ENCODE data around the gene SNRPB.

Gene SNRPB

DNA sequence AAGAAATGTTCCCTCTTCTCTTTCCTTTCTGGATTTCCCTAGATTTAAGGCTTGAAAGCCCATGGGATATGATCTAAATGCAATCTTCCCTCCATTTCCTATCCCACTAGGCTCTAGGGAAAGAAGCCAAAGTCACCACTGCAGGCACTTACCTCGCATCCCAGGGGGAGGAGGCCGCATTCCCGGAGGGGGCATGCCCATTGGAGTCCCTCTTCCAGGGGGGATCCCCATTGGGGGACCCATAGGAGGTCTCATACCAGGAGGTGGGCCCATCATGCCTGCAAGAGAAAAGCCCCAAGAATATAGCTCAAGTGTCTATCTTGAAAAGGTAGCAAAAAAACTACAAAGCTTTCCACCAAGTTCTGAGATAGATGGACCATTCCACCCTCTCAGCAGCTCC lies 8.1 kb downstream of the SNRPB start:
- Histone ChIP-seq H3K4me1 (ENCODE audit: control insufficient read depth, low read length) (peaks cover 10% of the 10 kb centered on the region), H3K9me3 (ENCODE audit: control insufficient read depth, insufficient read depth, low read length) (no peaks in the 10 kb centered on the region), H3K4me3 (ENCODE audit: low read length) (no peak overlapping the region), H3K9me2 (replicated peaks; ENCODE audit: control insufficient read depth, low read length) (no peaks in the 10 kb centered on the region), H3K27me3 (ENCODE audit: control insufficient read depth, low read length) (no peaks in the 10 kb centered on the region), H3F3A (ENCODE audit: control insufficient read depth, insufficient read depth) (peaks cover 86% of the 10 kb centered on the region), H3K79me2 (ENCODE audit: control insufficient read depth, low read length) (peaks cover 25% of the 10 kb centered on the region), H3K4me2 (ENCODE audit: low read length) (no peak overlapping the region), H4K20me1 (ENCODE audit: control insufficient read depth, insufficient read depth, low read depth, low read length) (peaks cover 37% of the 10 kb centered on the region), H3K36me3 (ENCODE audit: control insufficient read depth, low read length) (peaks cover 93% of the 10 kb centered on the region), H3K27ac (ENCODE audit: low read depth, low read length) (no peak overlapping the region)
- TF ChIP-seq, protein P1, sequence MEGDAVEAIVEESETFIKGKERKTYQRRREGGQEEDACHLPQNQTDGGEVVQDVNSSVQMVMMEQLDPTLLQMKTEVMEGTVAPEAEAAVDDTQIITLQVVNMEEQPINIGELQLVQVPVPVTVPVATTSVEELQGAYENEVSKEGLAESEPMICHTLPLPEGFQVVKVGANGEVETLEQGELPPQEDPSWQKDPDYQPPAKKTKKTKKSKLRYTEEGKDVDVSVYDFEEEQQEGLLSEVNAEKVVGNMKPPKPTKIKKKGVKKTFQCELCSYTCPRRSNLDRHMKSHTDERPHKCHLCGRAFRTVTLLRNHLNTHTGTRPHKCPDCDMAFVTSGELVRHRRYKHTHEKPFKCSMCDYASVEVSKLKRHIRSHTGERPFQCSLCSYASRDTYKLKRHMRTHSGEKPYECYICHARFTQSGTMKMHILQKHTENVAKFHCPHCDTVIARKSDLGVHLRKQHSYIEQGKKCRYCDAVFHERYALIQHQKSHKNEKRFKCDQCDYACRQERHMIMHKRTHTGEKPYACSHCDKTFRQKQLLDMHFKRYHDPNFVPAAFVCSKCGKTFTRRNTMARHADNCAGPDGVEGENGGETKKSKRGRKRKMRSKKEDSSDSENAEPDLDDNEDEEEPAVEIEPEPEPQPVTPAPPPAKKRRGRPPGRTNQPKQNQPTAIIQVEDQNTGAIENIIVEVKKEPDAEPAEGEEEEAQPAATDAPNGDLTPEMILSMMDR (IDR thresholded peaks at IDR 0.05; ENCODE audit: low read depth, low read length, poor library complexity, severe bottlenecking) = no peak
- no peak for TF ChIP-seq EZH2phosphoT487 (IDR thresholded peaks at IDR 0.05; ENCODE audit: borderline replicate concordance, low read length)

DNA sequence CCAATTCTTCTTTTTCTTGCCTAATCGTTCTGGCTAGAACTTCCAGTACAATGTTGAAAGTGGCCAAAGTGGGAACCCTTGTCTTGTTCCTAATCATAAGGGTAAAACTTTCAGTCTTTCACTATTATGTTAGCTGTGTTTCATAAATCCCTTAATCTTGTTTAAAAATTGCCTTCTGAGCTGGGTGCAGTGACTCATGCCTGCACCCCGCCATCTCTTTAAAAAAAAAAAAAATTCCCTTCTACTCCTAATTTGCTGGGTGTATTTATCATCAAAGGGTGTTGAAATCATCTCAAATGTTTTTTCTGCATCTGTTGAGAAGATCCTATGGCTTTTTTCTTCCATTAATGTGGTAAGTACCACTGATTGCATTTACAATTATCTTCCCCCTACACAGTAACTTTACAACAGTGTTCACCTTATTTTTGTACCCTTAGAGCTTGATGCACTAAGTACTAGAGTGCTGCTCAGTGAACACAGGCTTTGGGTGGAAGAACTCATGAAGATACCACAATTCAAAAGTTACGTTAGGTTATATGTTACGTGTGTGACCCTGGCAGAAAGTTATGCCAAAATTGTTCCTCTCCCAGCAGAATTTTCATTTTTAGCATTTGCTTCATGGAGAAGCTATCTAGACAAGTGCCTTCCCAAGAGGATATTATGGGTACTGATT lies 9.7 kb downstream of the SNRPB start:
- H3F3A ChIP-seq (ENCODE audit: control insufficient read depth, insufficient read depth) = peaks cover 89% of the 10 kb centered on the region
- H4K20me1 ChIP-seq (ENCODE audit: control insufficient read depth, insufficient read depth, low read depth, low read length) = peaks cover 28% of the 10 kb centered on the region; the same call in 1 of the 2 replicates
- H3K27ac ChIP-seq (ENCODE audit: low read depth, low read length) = no peak overlapping the region

DNA sequence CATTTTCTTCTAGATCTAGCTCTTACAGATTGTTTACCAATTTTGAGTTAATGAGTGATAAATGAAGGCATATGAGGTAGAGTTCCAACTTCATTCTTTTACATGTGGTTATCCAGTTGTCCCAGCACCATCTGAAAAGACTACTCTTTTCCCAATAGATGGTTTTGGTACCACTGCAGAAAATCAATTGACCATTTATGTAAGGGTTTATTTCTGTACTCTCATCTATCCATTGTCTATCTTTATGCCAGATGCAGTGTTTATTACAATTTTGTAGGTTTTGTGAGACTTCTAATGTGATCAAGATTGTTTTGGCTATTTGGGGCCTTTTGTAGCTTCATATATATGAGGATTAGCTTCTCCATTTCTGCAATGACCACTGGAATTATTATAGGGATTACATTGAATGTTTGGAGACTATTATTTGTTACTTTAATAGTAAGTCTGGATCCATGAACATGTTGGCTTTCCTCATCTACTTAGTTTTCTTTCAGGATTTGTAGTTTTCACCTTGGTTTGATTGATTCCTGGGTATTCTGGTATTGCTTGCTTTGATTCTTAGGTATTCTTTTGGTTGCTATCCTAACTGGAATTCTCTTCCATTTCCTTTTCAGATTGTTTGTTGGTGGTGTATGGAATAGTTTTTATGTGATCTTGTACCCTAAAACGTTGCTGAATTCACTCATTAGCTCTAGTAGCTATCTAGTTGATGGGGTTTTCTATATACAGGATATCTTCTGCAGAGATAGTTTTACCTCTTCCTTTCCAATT lies 10.4 kb downstream of the SNRPB start:
- no peak overlapping the region for H3K4me2 ChIP-seq (ENCODE audit: low read length)
- peaks cover 89% of the 10 kb centered on the region for H3F3A ChIP-seq (ENCODE audit: control insufficient read depth, insufficient read depth)
- H3K36me3 ChIP-seq (ENCODE audit: control insufficient read depth, low read length) = peaks cover 70% of the 10 kb centered on the region

More for the DNA sequence above, 9.7 kb downstream of the SNRPB start:
- no peaks in the 10 kb centered on the region for H3K9me2 ChIP-seq (replicated peaks; ENCODE audit: control insufficient read depth, low read length)
- peaks cover 77% of the 10 kb centered on the region for H3K36me3 ChIP-seq (ENCODE audit: control insufficient read depth, low read length)
- H3K4me2 ChIP-seq (ENCODE audit: low read length) = no peak overlapping the region
- H3K79me2 ChIP-seq (ENCODE audit: control insufficient read depth, low read length) = peaks cover 9% of the 10 kb centered on the region
- no peaks in the 10 kb centered on the region for H3K27me3 ChIP-seq (ENCODE audit: control insufficient read depth, low read length)
- H3K9me3 ChIP-seq (ENCODE audit: control insufficient read depth, insufficient read depth, low read length) = no peaks in the 10 kb centered on the region
- no peak for TF ChIP-seq EZH2phosphoT487 (IDR thresholded peaks at IDR 0.05; ENCODE audit: borderline replicate concordance, low read length)
- TF ChIP-seq, protein P1 (IDR thresholded peaks at IDR 0.05; ENCODE audit: low read depth, low read length, poor library complexity, severe bottlenecking) = no peak
- 0 out of 2 replicates have a peak, but pooled peaks cover 4% of the 10 kb centered on the region for H3K4me1 ChIP-seq (ENCODE audit: control insufficient read depth, low read length)
- H3K4me3 ChIP-seq (ENCODE audit: low read length) = no peak overlapping the region

More for the DNA sequence above, 10.4 kb downstream of the SNRPB start:
- Histone ChIP-seq H3K9me2 (replicated peaks; ENCODE audit: control insufficient read depth, low read length) (no peaks in the 10 kb centered on the region), H3K27ac (ENCODE audit: low read depth, low read length) (no peak overlapping the region), H3K4me1 (ENCODE audit: control insufficient read depth, low read length) (0 out of 2 replicates have a peak, but pooled peaks cover 4% of the 10 kb centered on the region), H3K4me3 (ENCODE audit: low read length) (no peak overlapping the region), H3K79me2 (ENCODE audit: control insufficient read depth, low read length) (peaks cover 4% of the 10 kb centered on the region; the same call in 1 of the 2 replicates), H4K20me1 (ENCODE audit: control insufficient read depth, insufficient read depth, low read depth, low read length) (peaks cover 28% of the 10 kb centered on the region; the same call in 1 of the 2 replicates), H3K9me3 (ENCODE audit: control insufficient read depth, insufficient read depth, low read length) (no peaks in the 10 kb centered on the region), H3K27me3 (ENCODE audit: control insufficient read depth, low read length) (no peaks in the 10 kb centered on the region)
- TF ChIP-seq, protein P1 (IDR thresholded peaks at IDR 0.05; ENCODE audit: low read depth, low read length, poor library complexity, severe bottlenecking) = no peak
- no peak for TF ChIP-seq EZH2phosphoT487 (IDR thresholded peaks at IDR 0.05; ENCODE audit: borderline replicate concordance, low read length)
